GM21576 (cell line): ENCODE results near the gene GAB2.
"Not testable (repeated sequence)": the region's sequence is repeated elsewhere in the genome, so short reads cannot be mapped to it uniquely, and the experiment has no call there.

Experiments used
- ATAC-seq: cut with Tn5 transposase; IDR thresholded peaks from one replicate; pipeline ENCODE4 v1.9.1; 2021; ENCODE audit warnings: mild to moderate bottlenecking, moderate library complexity; ENCODE audit not compliant: unreplicated experiment

Gene GAB2

DNA sequence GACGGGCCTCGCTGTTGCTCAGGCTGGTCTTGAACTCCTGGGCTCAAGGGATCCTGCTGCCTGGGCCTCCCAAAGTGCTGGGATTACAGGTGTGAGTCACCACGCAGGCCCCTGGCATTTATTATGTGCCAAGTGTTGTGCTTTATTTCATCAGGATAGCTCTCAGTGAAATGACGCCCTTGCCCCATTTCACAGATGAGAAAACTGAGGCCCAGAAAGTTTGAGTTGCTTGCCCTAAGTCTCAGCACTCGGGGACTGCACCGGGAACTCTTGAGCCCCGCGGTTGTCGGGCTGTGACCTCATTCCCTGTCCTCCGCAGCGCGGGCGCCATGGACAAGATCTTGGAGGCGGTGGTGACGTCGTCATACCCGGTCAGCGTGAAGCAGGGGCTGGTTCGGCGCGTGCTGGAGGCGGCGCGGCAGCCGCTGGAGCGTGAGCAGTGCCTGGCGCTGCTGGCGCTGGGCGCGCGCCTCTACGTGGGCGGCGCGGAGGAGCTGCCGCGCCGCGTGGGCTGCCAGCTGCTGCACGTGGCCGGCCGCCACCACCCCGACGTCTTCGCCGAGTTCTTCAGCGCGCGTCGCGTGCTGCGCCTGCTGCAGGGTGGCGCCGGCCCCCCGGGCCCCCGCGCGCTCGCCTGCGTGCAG, 221.6 kb downstream of the GAB2 start:
- no peak for ATAC-seq

GRCh38 chr11:78194490-78194889, 223.1 kb downstream of the GAB2 start:
- ATAC-seq: no peak

DNA sequence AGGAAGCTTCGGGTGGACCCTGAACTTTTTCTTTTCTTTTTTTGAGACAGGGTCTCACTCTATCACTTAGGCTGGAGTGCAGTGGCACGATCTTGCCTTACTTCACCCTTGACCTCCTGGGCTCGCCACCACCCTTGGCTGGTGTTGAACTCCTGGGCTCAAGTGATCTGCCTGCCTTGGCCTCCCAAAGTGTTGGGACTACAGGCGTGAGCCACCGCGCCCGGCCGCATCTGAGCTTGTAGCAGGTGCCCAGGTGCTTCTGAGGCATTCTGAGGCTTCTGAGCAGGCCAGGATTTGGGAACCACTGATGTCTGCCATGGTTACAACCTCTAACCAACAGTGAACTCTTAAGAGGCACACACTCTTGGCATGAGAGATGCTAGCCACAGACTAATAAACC, 223.8 kb downstream of the GAB2 start:
- ATAC-seq: no peak

GRCh38 chr11:78192911-78193351, 224.7 kb downstream of the GAB2 start:
- no peak for ATAC-seq

DNA sequence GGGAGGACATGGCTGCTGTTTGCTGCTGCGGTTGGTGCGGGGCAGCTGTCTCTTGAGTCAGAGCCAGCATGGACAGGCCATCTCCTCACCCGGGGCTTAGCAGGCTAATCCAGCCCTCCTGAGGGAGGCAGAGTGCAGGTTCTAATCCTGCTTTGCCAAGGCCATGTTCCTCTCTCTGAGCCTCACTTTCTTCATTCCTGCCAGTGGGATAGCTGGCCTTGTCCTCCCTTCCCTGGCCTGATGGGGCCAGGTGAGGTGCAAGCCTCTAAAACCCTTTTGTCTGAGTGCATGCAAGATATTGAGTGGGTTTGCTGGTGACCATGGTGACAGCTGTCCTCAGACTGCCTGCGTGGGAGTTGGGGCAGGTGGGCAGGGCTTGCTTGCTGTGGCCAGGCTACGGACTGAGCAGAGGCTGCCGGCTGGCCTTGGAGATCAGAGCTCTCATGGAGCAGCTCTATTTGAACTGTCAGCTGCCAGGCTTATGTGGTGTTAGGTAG, 225.3 kb downstream of the GAB2 start:
- no peak for ATAC-seq

DNA sequence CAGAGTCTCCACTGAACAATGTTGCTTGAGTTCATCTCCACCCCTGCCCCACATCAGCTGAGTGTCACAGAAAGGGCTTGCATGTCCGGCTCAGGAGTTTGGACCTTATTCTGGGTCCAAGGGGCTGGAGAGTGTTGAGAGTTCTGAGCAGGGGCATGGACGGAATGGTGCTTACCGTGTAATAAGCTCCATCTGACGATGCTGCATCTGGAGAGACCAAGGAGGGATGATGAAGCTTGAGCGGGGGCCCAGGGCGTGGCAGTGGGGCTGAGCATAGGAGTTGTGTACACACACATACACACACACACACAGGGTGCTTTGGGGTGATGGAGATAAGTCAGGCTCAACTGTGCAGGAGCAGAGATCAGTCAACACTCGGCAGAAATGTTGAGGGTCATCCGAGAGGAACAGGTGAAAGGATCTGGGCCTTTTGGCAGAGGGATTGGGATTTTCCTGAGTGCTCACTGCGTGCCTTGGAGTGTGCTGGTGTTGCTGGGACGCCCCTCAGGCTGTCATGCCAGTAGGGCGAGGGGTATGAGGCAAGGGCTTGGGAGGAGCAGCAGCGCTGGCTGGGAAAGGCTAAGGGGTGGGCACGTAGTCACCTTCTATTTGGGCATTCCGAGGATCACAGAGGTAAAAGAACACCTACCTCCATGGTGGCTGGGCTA, 226.6 kb downstream of the GAB2 start:
- ATAC-seq: no peak

DNA sequence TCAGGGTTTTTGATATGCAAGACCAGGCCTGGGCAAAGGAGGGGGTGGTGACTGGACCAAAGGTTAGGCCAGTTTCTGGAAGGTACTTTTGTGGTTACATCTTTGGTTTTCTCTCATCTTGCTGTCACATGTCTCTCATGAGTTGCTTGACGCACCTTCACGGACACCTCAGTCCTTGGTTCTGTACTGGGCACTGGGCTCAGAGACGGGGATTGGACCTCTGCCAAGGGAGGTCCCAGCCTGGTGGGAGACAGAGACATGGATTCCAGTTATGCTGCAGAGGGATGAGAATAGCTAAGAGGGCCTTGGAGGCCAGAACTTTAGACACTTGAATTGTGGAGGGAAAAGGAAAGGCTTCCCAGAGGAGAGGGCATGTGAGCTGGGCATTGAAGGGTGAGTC, 227.2 kb downstream of the GAB2 start:
- no peak for ATAC-seq

GRCh38 chr11:78189851-78190250, 227.8 kb downstream of the GAB2 start:
- ATAC-seq: no peak

- ATAC-seq: no peak
These were observed 228.4 kb downstream of the GAB2 start for GRCh38 chr11:78189174-78189724.

DNA sequence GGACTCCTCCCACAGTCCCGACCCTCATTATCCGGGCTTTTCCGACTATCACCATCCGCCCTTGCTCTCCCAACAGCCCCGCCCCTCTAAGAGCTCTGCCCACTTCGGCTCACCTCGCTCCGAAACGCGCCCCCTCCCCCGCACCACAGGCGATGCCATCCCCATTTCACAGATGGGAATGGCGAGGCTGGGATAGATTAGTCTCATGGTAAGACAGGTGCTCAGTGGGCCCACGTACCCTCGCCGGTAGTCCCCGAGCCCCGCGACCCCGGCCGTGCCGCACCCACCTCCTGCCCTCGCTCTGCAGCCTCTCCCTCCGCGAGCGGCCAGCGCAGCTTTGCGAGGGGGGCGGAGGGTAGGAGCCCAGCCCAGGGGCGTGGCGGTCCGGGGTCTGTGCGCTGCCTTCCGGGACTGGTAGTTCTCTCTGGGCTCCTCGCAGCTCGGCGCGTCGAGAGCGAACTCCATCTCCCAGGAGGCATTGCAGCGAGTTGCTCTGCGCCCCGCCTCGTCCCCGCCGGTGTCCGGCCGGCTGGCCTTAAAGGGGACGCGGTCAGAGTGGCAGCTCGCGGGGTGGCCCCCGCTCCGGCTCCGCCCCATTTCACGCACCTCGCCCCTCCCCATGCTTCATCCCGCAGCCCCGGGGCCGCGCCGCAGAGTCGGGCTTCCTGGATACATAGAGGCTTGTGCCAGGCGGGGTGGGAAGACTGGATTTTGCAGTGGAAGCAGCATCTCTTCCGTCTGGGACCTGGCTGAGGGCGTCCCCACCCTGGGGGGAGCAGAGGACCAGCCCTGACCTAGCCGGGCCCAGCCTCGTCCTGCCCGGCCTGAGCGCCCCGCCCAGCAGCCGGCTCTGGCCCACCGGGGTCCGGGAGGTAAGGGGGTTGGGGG, 229.1 kb downstream of the GAB2 start, which contains the start of the genes KCTD21 and USP35:
Gene KCTD21, minus strand, starts transcription at position 341 of the 888 bp plus-strand sequence. CDS start 14,072 bp downstream, outside the sequence.
Gene USP35, plus strand, starts transcription at position 634 of the 888 bp plus-strand sequence. CDS start 7,327 bp downstream, outside the sequence.
- ATAC-seq: peak; percentile 95

DNA sequence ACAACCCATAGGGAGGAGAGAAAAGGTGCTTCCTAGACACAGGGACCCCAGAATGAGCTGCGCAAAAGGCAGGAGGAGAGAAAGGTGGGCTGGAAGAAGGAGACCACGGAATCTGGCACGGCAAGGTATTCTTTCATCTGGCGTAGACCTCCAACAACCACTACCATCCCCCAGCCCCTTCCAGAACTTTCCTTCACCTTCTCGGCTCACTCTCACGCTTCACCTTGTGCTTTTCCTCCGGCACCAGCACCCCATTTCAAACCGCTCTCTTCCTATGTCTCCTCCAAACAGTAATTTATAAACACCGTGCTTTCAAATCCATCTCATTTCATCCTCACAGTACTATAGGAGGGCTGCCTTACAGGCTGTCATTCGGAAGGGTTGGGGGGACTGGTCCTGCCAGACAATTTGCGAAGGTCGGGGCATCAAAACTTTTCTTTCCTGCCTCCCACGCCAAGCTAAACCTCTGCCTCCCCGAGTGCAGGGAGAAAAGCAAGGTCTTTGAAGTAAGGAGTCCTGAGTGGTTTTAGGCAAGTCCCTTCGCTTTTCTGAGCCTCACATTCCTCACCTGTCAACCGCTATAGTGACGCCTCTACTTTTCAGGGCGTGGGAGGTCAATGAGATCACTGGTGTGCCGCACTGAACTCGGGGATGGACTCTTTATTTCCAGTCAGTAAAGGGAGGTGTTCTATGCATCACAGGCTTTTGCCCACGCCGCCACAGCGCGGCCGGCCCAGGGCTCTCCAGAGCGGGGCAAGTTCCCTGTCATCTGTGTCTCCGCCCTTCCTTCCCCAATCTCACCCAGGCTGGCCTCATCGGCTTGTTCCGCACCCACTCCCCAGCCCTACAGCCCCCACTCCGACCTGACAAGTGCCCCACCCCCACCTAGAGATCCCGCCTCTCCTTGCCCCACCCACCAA, 230.0 kb downstream of the GAB2 start:
- ATAC-seq: peak; percentile 24

DNA sequence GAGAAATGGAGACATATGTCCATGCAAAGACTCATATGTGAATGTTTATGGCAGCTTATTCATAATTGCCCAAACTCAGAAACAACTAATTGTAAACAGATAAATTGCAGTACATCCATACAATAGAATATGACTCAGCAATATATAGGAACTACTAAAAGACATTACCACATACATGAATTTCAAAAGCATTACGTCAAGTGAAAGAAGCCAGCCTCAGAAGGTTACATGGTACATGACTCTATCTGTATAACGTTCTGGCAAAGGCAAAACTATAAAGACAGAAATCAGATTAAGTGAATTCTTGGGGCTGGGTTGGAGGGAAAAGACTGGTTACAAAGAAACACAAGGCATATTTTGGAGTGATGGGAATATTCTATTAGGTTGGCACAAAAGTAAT, 236.4 kb downstream of the GAB2 start:
- ATAC-seq: no peak

DNA sequence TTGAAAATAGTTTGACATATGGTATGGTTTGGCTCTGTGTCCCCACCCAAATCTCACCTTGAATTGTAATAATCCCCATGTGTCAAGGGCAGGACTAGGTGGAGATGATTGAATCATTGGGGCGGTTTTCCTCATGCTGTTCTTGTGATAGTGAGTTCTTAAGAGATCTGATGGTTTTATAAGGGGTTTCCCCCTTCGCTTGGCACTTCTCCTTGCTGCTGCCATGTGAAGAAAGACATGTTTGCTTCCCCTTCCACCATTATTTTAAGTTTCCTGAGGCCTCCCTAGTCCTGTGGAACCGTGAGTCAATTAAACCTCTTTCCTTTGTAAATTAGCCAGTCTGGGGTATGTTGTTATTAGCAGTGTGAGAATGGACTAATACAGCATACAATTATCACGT, 236.9 kb downstream of the GAB2 start:
- no peak for ATAC-seq

- ATAC-seq: no peak
These were observed 238.1 kb downstream of the GAB2 start for GRCh38 chr11:78179459-78180071.

DNA sequence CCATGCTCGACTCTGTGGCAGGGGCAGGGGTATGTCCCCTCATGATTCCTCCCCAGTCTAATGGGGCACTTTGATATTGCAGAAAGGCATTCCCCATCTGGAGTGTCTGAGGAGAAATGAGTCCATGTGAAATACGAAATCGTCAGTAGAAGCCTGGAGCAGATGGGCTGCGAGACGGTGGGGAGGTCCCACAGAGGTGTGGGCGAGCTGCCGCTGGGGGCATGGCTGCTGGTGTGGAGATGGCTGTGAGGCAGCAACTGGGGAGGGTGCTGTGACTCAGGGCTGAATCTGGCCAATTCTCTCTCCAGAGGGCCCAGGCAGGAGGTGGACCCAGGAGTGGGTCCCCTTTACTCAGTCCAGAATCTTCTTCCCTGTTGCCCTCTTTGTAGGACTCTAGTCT, 240.4 kb downstream of the GAB2 start:
- no peak for ATAC-seq

DNA sequence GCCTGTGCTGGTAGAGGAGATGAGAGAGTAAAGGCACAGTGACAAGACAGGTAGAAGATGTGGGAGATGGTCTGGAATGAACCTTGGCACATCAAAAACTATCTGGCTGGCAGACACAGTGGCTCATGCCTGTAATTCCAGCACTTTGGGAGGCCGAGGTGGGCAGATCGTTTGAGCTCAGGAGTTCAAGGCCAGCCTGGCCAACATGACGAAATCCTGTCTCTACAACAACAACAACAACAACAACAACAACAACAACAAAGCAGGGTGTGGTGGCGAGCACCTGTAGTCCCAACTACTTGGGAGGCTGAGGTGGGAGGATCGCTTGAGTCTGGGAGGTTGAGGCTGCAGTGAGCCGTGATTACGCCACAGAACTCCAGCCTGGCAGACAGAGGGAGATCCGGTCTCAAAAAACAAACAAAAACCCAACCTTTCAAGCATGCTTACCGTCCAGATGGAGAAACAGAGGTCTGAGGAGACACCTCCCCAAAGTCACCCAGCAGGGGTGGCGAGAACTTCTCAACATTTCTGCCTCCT, 240.9 kb downstream of the GAB2 start:
- no peak for ATAC-seq

GRCh38 chr11:78175862-78176261, 241.8 kb downstream of the GAB2 start:
- ATAC-seq: not testable (repeated sequence)

DNA sequence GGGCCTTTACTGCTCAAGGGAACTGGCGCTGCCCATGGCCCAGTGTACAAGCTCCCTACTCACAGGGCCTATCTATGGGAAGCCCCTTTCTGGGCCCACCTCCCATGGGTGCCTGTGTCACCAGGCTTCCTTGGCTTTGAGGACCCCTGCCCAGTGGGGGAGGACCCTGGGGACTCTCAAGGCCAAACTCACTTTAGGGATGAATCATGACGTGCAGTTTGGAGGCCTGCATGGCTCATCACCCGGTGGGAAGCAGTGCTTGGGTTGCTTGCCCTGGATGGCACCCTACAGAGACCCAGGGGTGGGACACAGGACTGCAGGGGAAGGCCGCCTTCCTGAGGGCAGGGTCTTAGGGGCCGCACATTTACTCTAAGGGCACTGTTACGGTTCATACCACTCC, 245.7 kb downstream of the GAB2 start:
- no peak for ATAC-seq

DNA sequence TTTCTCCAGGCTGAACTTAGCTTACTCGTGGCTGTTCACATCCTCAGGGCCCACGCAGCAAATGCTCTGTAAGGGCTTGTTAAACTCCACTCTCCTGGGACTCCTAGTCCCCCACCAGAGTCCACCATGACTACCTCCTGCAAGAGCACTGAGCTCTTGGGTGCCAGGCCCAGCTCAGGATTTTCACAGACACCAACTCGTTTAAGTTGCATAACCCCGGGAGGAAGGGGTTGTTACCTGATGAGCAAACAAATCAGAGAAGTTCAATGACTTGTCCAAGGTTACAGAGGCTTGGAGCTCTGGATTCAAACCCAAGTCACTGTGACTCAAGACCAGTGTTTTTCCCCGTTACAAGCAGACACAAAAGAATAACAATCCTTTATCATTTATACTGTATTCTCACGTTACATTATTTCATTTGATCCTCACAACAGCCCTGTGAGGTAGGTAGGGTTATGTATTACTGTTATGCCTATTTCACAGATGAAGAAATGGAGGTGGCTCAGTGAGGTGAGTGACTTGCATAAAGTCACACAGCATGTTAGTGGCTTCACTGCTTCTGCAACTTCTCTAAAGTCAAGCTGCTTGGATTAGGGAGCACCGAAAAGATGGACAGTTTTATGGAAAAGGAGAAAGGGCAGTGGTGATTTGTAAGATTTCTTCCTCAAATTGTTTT, 246.6 kb downstream of the GAB2 start:
- ATAC-seq: no peak
